Uterus (tissue), 4 donors: ENCODE results near the gene PTPRN2. TPM values are rescaled to one million over a fixed set of nuclear protein-coding genes. Genes with fewer than 3 reads are reported as not detected.

ENCODE experiments used
- DNase-seq, 2 donors: peaks; one replicate each; pipeline ENCODE4 v3.0.0-alpha.2; 2019 to 2020
- H3K27ac ChIP-seq, 2 donors: fragments of 200-600 bp; sonication (generic); 1 replicate in 1 of 2; 2 replicates in 1 of 2; pipeline ENCODE4 v1.5.1; 2016 to 2018
- H3K27me3 ChIP-seq, 2 donors: fragments of 200-600 bp; sonication (generic); one replicate each; pipeline ENCODE4 v1.5.1; 2018 to 2019; ENCODE audit warnings: control low read depth in 1 of 2
- H3K36me3 ChIP-seq, 2 donors: fragments of 200-600 bp; sonication (generic); one replicate each; pipeline ENCODE4 v1.5.1; 2019; ENCODE audit warnings: control low read depth in 1 of 2
- H3K4me1 ChIP-seq, 2 donors: fragments of 200-600 bp; sonication (generic); one replicate each; pipeline ENCODE4 v1.5.1; 2018 to 2019; ENCODE audit warnings: control low read depth in 1 of 2
- H3K4me3 ChIP-seq, 2 donors: fragments of 200-600 bp; sonication (generic); 1 replicate in 1 of 2; 2 replicates in 1 of 2; pipeline ENCODE4 v1.5.1; 2018 to 2019; ENCODE audit warnings: mild to moderate bottlenecking in 1 of 2
- H3K9me3 ChIP-seq, 2 donors: fragments of 200-600 bp; sonication (generic); one replicate each; pipeline ENCODE4 v1.5.1; 2019; ENCODE audit warnings: control low read depth in 1 of 2
- POLR2A ChIP-seq, 2 donors: fragments of 450-650 bp; IDR thresholded peaks; one replicate each; pipeline ENCODE4 v1.6.1; 2016; ENCODE audit warnings: antibody characterized with exemption in 2 of 2, mild to moderate bottlenecking in 1 of 2, moderate library complexity in 1 of 2
- intact Hi-C: fragments of 100-400 bp; cut with DNase I; formaldehyde crosslinking; loops from one replicate; pipeline ENCODE4 v1.15.1; 2023; ENCODE audit warnings: low total_unique reads
- total RNA-seq, 4 donors: library from RNA; depleted of rRNA in 3 of 4; stranded (reverse); fragments of >200 nt in 3 of 4; gene quantifications; one replicate each; pipeline versions ENCODE4 v1.1.0 to v1.2.4, GENCODE V29; 2014 to 2023
- TF ChIP-seq, protein P1 (sequence below), 4 experiments: fragments of 200-600 bp in 2 of 4; fragments of 450-650 bp in 2 of 4; sonication (generic) in 2 of 4; IDR thresholded peaks; one replicate each; pipeline ENCODE4 v1.5.1; 2016 to 2019; ENCODE audit warnings: antibody characterized with exemption in 4 of 4, mild to moderate bottlenecking in 2 of 4, moderate library complexity in 1 of 4
- donor health status: DM: yes; HTN: yes; CAD: no.

PTPRN2 gene
- total RNA-seq, 4 donors from 2014 or later = 1.2 to 5.2 (median 2.3) TPM

DNA sequence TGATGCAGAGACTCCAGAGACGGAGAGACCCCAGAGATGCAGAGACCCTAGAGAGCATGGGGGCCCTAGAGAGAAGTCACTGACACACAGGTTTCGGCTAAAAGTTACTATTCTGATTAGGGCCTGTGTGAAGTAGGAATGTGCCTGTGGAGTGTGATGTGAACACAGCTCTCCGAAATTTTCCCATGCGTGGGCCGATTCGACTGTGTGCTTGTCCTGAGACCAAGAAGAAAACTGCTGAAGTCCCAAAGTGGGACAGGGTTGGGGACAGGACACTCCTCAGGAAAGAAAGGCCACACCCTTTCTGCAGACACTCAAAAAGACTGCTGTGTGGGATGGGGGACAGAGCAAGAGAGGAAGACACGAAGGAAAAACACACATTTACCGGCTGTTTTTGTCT, 533.5 kb downstream of the PTPRN2 start:
- TF ChIP-seq, protein P1, sequence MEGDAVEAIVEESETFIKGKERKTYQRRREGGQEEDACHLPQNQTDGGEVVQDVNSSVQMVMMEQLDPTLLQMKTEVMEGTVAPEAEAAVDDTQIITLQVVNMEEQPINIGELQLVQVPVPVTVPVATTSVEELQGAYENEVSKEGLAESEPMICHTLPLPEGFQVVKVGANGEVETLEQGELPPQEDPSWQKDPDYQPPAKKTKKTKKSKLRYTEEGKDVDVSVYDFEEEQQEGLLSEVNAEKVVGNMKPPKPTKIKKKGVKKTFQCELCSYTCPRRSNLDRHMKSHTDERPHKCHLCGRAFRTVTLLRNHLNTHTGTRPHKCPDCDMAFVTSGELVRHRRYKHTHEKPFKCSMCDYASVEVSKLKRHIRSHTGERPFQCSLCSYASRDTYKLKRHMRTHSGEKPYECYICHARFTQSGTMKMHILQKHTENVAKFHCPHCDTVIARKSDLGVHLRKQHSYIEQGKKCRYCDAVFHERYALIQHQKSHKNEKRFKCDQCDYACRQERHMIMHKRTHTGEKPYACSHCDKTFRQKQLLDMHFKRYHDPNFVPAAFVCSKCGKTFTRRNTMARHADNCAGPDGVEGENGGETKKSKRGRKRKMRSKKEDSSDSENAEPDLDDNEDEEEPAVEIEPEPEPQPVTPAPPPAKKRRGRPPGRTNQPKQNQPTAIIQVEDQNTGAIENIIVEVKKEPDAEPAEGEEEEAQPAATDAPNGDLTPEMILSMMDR (IDR thresholded peaks at IDR 0.05) = no peak
- TF ChIP-seq POLR2A (IDR thresholded peaks at IDR 0.05) = no peak
- Histone ChIP-seq H3K4me1 (no peaks in the 10 kb centered on the region), H3K27me3 (no peaks in the 10 kb centered on the region), H3K4me3 (no peak overlapping the region), H3K9me3 (no peaks in the 10 kb centered on the region), H3K27ac (no peak overlapping the region), H3K36me3 (no peaks in the 10 kb centered on the region)
- intact Hi-C loops = no loop called here
- DNase-seq = no peak

DNA sequence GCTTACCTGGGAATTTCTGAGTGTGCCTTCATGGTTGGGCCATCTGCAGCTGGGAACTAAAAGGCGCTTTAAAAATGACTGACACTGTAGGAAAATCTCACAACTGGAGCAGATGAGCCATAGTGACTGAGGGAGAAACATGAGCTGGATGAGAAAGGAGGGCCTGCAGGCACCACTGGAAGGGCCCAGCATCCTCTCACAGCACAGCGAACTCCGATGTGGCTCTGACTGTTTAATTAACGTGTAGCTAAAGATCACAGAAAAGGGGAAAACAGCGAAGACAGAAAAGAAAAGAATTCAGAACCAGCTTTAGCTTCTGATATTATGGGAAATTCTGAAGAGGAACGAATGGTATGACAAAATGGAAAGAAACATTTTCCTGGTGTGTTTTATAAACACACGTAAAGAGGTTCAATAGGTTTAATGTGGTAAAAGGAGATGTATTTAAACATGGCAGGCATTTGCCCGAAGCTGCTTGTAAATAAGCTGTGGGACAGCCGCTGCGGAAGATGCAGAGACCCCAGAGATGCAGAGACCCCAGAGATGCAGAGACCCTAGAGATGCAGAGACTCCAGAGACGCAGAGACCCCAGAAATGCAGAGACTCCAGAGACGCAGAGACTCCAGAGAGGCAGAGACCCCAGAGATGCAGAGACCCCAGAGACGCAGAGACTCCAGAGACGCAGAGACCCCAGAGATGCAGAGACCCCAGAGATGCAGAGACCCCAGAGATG, 534.3 kb downstream of the PTPRN2 start:
- Histone ChIP-seq H3K27me3 (no peaks in the 10 kb centered on the region), H3K4me3 (no peak overlapping the region), H3K9me3 (no peaks in the 10 kb centered on the region), H3K36me3 (no peaks in the 10 kb centered on the region), H3K4me1 (no peaks in the 10 kb centered on the region), H3K27ac (no peak overlapping the region)
- no peak for TF ChIP-seq POLR2A (IDR thresholded peaks at IDR 0.05)
- TF ChIP-seq, protein P1 (IDR thresholded peaks at IDR 0.05) = no peak
- no peak for DNase-seq
- intact Hi-C loops = no loop called here

DNA sequence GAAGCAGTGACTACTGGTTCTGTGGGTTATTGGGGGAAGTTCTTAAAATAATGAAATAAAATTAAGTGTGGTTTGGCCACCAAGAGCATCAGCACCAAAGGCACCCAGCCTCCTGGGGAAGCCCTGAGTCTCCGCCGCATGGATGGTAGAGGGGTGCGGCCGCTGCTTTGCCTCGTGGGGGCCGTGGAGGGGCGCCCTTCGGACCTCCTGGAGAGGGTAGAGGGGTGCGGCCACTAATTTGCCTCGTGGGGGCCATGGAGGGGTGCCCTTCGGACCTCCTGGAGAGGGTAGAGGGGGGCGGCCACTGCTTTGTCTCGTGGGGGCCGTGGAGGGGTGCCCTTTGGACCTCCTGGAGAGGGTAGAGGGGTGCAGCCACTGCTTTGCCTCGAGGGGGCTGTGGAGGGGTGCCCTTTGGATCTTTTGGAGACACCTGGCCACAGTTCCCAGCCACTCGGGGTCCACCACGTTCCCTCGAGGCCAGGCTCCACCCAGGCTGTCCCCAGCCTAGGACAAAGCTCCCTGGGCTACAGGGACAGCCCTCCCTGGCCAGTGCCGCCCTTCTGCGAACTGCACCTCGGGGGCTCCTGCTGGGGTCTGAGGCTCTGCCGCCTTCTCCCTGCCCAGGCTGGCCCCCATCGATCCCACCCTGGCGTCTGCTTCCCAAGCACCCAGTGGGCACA, 535.1 kb downstream of the PTPRN2 start:
- no peaks in the 10 kb centered on the region for H3K9me3 ChIP-seq
- H3K4me1 ChIP-seq = no peaks in the 10 kb centered on the region
- TF ChIP-seq, protein P1 (IDR thresholded peaks at IDR 0.05) = no peak
- TF ChIP-seq POLR2A (IDR thresholded peaks at IDR 0.05) = no peak
- intact Hi-C loops = no loop called here
- H3K27ac ChIP-seq = no peak overlapping the region
- no peaks in the 10 kb centered on the region for H3K36me3 ChIP-seq
- no peak overlapping the region for H3K4me3 ChIP-seq
- no peaks in the 10 kb centered on the region for H3K27me3 ChIP-seq
- no peak for DNase-seq

DNA sequence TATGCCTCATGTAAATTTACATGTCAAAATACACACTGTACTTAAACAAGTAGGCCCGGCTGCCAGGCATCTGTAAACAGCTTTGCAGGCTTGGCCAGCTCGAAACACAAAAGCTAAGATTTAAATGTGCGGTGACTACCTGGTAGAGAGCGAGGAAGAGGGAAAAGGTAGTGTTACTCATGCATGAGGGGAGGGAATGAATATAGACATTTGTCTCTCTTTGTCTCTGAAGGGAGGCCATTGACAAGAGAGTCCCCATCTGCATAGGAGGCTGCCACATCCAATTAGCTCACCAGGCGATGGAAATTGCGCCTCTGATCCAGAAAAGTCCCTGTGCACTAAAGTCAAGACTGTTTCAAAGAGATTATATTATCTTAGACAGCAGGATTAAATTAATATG, 535.8 kb downstream of the PTPRN2 start:
- H3K9me3 ChIP-seq = no peaks in the 10 kb centered on the region
- no peak overlapping the region for H3K27ac ChIP-seq
- no peak for TF ChIP-seq POLR2A (IDR thresholded peaks at IDR 0.05)
- TF ChIP-seq, protein P1 (IDR thresholded peaks at IDR 0.05) = no peak
- intact Hi-C loops = no loop called here
- no peak for DNase-seq
- H3K4me3 ChIP-seq = no peak overlapping the region
- no peaks in the 10 kb centered on the region for H3K27me3 ChIP-seq
- H3K36me3 ChIP-seq = no peaks in the 10 kb centered on the region
- no peaks in the 10 kb centered on the region for H3K4me1 ChIP-seq

DNA sequence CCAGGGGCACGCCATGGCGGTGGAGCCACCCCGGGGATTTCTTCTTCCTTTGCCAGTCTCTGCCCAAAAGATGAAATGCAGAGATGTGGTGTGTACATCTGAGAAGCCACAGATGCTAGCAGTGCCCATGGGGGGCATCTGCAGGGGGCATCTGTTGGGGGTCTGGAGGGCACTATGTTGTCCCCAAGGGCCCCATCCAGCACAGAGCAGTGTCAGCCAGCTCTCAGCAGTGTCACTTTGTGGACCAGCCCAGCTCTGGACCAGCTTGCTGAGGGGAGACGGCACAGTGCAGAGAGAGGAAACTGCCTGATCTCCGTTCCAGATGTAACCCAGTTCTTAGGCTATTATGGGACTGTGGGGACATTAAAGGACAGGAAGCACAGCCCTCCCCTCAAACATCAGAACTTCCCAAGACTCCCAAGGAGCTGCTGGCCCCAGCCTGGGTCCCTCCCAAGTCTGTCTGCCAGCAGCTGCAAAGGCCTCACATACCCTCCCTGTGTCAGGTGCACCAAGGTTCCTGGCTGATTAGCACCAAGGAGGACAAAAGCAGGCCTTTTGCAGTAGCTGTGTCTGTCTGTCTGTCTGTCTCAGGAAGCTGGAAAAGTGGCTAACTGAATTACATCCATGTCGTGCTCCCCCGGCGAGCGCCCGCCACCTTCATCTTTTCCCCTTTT, 536.5 kb downstream of the PTPRN2 start:
- Histone ChIP-seq H3K4me3 (no peak overlapping the region), H3K4me1 (no peaks in the 10 kb centered on the region), H3K9me3 (no peaks in the 10 kb centered on the region), H3K27me3 (no peaks in the 10 kb centered on the region), H3K36me3 (no peaks in the 10 kb centered on the region), H3K27ac (no peak overlapping the region)
- intact Hi-C loops = no loop called here
- TF ChIP-seq, protein P1 (IDR thresholded peaks at IDR 0.05) = no peak
- no peak for TF ChIP-seq POLR2A (IDR thresholded peaks at IDR 0.05)
- no peak for DNase-seq
